Aorta (tissue), 5 donors: ENCODE results near the gene ERC1. TPM values are rescaled to one million over a fixed set of nuclear protein-coding genes. Genes with fewer than 3 reads are reported as not detected.
A peak's percentile ranks its signal among the peaks of the same experiment; 100 is the strongest.

Experiments
- ATAC-seq: fragments of 200-7000 bp; cut with Tn5 transposase; one replicate; pipeline ENCODE4 v1.9.1; 2022; ENCODE audit warnings: moderate library complexity; ENCODE audit not compliant: low FRiP score
- DNase-seq, 2 donors: peaks; one replicate each; pipeline ENCODE4 v3.0.0-alpha.2; 2020
- H3K27ac ChIP-seq, 2 donors: one replicate each; pipeline ENCODE4 v1.5.1; 2013; ENCODE audit warnings: low read length in 2 of 2, mild to moderate bottlenecking in 2 of 2, moderate library complexity in 2 of 2, control low read depth in 1 of 2, inconsistent platforms in 1 of 2, low read depth in 1 of 2
- H3K27me3 ChIP-seq, 2 donors: one replicate each; pipeline ENCODE4 v1.6.1; 2013; ENCODE audit warnings: control low read depth in 1 of 2, low read length in 1 of 2, mild to moderate bottlenecking in 1 of 2, moderate library complexity in 1 of 2; ENCODE audit not compliant: insufficient read depth in 2 of 2, control insufficient read depth in 1 of 2
- H3K36me3 ChIP-seq, 2 donors: one replicate each; pipeline ENCODE4 v1.6.1; 2013; ENCODE audit warnings: control low read depth in 1 of 2, low read length in 1 of 2, mild to moderate bottlenecking in 1 of 2; ENCODE audit not compliant: insufficient read depth in 2 of 2, control insufficient read depth in 1 of 2
- H3K4me1 ChIP-seq, 2 donors: one replicate each; pipeline ENCODE4 v1.6.1; 2013; ENCODE audit warnings: low read length in 2 of 2, control low read depth in 1 of 2, mild to moderate bottlenecking in 1 of 2, moderate library complexity in 1 of 2; ENCODE audit not compliant: insufficient read depth in 2 of 2, control insufficient read depth in 1 of 2
- H3K4me3 ChIP-seq, 2 donors: one replicate each; pipeline ENCODE4 v1.5.1; 2013; ENCODE audit warnings: low read length in 2 of 2, control low read depth in 1 of 2, mild to moderate bottlenecking in 1 of 2
- H3K9me3 ChIP-seq: one replicate; pipeline ENCODE4 v1.6.1; 2013; ENCODE audit warnings: mild to moderate bottlenecking, low read length; ENCODE audit not compliant: control insufficient read depth
- WGBS, 2 donors: extraction: QIAGEN DNeasy Blood & Tissue Kit; methylation state at CpG; one replicate each; pipeline ENCODE4 v1.1.7; 2013; 5-methylcytosine and 5-hydroxymethylcytosine counted together
- intact Hi-C, 2 donors: fragments of 100-400 bp; cut with DNase I; formaldehyde crosslinking; loops; one replicate each; pipeline versions ENCODE4 v1.14.2 to v1.15.0; 2022
- polyA plus RNA-seq, 2 donors: library from polyadenylated mRNA; stranded (reverse); fragments of 200-250 nt; gene quantifications; one replicate each; pipeline ENCODE4 v1.2.3, GENCODE V29; 2013
- total RNA-seq, 2 donors: library from RNA; stranded (reverse); fragmentation: NEBNext Ultra II Directional; extraction: Animal tissue kit (Norgen Biotek cat#: 25700); gene quantifications; one replicate each; pipeline ENCODE4 v1.2.1, GENCODE V29; 2021
- donor health status: healthy with polysubstance abuse.
- donor health status: Bipolar disorder and iron deficiency.
- donor health status: DM: no; HTN: no; CAD: no.
- donor health status: DM: no; HTN: no; CAD: no.
- donor health status: DM: yes; HTN: yes; CAD: no.

Gene ERC1
- total and polyA plus RNA-seq, 4 donors, result 8.1 to 99.8 (median 45.3) TPM

DNA sequence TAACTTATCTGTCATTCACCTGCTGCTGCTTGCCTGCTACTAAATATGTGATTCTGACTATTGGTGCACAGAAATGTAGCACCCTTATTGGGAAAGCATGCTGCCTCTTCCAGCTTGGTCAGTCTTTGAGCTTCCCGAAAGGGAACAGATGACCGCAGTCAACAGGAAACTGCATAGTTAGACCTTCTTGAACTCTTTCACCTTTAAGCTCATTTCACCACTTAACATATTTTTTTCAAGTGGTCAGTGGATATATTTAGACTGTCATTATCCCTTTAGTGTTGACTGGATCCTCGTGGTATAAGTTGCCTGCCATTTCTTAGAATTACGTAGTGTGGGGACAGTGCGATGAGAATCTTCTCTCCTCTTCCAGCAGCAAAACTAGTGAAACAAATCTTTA is 378.4 kb downstream of the ERC1 start:
- 92 to 93% methylated on average over 5 of the region's 5 CpGs for WGBS, 2 donors
- no peak for ATAC-seq
- Histone ChIP-seq H3K27ac (no peak overlapping the region), H3K4me3 (no peak overlapping the region), H3K27me3 (no peaks in the 10 kb centered on the region), H3K4me1 (no peaks in the 10 kb centered on the region), H3K9me3 (no peaks in the 10 kb centered on the region), H3K36me3 (peaks cover 0 to under 1% of the 10 kb centered on the region in 2 donors)
- intact Hi-C loops, result no loop called here
- DNase-seq, result no peak

DNA sequence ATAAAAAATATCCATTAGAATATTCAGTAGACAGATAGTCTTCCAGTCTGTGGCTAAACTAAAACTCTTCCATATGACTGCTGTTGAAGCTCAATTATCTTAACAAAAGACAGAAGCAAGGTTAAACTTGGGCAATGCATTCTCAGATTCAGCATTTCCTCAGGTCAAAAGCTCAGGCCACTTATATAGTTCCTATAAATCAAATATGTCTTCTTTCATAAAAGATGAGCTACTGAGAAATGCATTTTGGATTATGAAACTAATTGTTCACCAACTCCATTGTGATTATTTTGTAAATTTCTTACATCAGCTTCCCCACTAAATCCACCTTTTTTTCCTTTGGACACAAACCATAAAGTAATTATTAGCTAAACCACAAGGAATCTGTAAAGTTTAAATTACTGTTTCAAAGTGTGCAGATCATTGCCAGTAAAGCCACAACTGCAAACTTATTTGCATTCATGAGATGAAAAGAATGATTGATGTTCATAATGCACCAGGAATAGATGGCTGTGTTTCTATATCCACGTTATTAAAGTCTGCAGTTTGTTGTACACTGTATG is 379.0 kb downstream of the ERC1 start:
- ATAC-seq (no peak), DNase-seq (no peak)
- Histone ChIP-seq H3K36me3 (no peaks in the 10 kb centered on the region), H3K4me1 (no peaks in the 10 kb centered on the region), H3K9me3 (no peaks in the 10 kb centered on the region), H3K27me3 (no peaks in the 10 kb centered on the region), H3K4me3 (no peak overlapping the region), H3K27ac (no peak overlapping the region)
- WGBS, 2 donors, result 89 to 90% methylated on average over 1 of the region's 1 CpG
- intact Hi-C loops, result no loop called here

DNA sequence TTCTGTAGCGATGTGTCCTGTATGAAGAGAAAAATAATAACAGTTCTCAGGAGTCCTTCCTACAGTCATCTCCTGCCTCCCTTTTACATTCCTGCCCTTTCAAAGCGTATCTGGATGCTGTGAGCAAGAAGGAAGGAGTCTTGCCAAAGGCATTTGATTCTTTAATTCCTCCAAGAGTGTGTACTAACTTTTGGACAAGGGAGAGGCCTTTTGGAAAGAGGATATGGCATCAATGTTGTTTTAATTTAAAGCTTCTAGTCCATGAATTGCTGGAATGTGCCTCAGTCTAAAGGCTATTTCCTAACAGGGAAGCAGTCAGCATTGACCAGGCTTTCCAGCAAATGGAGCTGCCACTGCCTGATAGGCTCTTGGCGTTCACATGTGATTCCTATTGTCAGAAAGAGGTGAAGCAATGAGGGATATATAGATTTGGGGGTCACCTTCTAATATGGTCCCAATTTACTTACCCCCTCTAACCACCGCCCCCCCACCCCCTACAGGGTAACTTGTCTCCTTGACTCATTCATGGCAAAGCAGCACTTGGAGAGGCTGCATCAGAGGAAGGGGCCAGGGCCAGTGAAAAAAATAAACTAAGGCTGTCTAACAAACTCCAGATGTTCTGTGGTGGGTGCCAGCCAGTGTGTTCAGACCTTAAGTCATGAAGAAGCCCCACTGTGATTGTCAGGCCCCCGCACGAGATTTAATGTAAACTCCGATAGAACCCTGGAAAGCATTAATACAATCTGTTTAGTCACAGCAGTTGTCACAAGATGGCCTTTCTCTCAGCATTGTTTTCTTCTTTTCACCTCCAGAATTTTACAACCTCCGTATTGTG is 383.1 kb downstream of the ERC1 start:
- DNase-seq (no peak), ATAC-seq (peak; percentile 62)
- Histone ChIP-seq H3K27ac (no peak overlapping the region), H3K4me3 (no peak overlapping the region), H3K4me1 (no peaks in the 10 kb centered on the region), H3K36me3 (no peaks in the 10 kb centered on the region), H3K27me3 (no peaks in the 10 kb centered on the region), H3K9me3 (no peaks in the 10 kb centered on the region)
- WGBS, 2 donors, result 65 to 68% methylated on average over 8 of the region's 8 CpGs
- intact Hi-C loops, result no loop called here

DNA sequence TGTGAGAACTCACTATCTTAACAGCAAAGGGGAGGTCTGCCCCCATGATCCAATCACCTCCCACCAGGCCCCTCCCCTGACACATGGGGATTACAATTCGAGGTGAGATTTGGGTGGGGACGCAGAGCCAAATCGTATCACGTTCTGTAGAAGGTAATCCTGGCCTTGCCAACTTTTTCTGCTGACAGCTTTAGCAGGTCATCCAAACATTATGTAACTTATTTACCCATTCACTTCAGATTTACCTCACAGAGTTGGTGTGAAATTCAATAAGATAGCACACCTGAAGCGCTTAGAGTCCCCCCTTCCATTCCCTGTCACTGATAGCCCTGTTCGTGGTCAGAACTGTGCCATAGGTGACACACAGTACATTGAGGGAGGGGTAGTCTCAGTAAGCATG is 384.3 kb downstream of the ERC1 start:
- Histone ChIP-seq H3K9me3 (no peaks in the 10 kb centered on the region), H3K27me3 (no peaks in the 10 kb centered on the region), H3K4me3 (no peak overlapping the region), H3K4me1 (no peaks in the 10 kb centered on the region), H3K36me3 (no peaks in the 10 kb centered on the region), H3K27ac (no peak overlapping the region)
- WGBS, 2 donors, result 93 to 96% methylated on average over 6 of the region's 6 CpGs
- intact Hi-C loops, result no loop called here
- DNase-seq (no peak), ATAC-seq (no peak)

DNA sequence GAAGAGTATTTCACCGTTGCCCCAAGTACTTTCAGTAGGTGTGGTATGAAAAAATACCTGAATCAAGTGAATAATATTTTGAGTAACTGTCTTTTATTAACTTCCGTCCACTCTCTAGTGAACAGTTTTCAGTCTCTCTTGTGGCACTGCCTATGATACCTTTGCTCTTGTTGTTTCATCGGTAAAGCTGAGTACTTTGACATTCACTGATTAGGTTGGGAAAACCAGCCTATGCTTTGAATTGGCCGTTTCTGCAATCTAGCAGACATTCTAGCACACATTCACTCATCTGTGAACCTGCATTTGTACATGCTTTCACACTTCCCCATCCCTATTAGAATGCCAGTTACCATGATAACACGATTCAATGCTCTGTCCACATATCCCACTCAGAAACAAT is 386.1 kb downstream of the ERC1 start:
- Histone ChIP-seq H3K27me3 (no peaks in the 10 kb centered on the region), H3K36me3 (no peaks in the 10 kb centered on the region), H3K27ac (no peak overlapping the region), H3K9me3 (no peaks in the 10 kb centered on the region), H3K4me3 (no peak overlapping the region), H3K4me1 (no peaks in the 10 kb centered on the region)
- 93 to 94% methylated on average over 5 of the region's 5 CpGs for WGBS, 2 donors
- ATAC-seq, result no peak
- intact Hi-C loops, result no loop called here
- DNase-seq, result no peak

DNA sequence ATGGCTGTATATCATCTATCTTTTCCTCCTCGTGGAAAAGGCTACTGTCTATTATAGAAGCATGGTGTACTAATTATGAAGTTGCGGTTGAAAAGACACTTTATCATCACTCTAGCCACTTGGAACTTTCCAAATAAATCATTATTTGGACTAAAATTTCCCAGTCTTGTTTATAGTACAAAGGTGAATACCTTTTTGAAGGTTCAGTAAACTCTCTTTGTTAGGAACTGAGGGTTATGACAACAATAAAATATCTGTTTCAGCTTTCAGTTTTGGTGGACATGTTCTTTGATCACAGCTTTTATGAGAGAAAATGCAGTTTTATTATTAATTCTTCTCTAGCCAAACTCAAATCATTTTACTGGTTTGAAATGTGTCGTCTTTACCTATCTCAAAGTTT is 386.7 kb downstream of the ERC1 start:
- H3K4me3 ChIP-seq, result no peak overlapping the region
- H3K9me3 ChIP-seq, result no peaks in the 10 kb centered on the region
- no peaks in the 10 kb centered on the region for H3K4me1 ChIP-seq
- H3K36me3 ChIP-seq, result no peaks in the 10 kb centered on the region
- WGBS, 2 donors, result 86 to 87% methylated on average over 3 of the region's 3 CpGs
- ATAC-seq (no peak), DNase-seq (no peak)
- intact Hi-C loops, result no loop called here
- no peak overlapping the region for H3K27ac ChIP-seq
- H3K27me3 ChIP-seq, result no peaks in the 10 kb centered on the region

DNA sequence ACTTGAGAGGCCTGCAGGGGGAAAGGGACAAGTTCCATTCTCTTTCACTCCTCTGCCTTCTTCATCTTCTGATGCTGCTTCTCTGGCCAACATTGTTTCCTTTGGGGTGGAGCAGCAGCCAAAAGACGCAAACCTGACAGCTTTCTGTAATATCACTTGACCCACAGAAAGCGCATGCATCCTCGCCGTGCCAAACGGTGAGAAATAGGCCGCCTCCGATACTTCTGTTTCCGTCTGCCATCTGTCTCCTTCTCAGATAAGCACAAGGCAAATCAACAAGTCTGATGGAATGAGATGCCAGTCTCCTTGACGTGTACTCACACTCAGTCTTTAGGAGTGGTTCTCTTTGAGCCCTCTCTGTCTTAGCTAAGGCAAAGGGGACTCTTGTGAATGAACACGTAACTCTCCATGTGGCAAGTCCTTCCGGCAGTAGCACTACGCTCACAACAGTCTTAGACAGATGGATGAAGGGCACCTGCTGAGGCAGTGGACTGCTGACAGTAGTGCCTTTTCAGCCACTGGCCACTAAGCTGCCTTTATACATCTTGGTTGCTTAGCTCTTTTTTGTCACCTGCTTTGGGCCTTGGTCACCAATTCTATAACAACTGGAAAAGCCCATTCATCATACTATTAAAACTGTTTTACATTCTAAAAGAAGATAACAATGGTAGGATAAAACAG is 389.3 kb downstream of the ERC1 start:
- no peaks in the 10 kb centered on the region for H3K27me3 ChIP-seq
- no peak overlapping the region for H3K4me3 ChIP-seq
- WGBS, 2 donors, result 86 to 87% methylated on average over 12 of the region's 12 CpGs
- no peak overlapping the region for H3K27ac ChIP-seq
- ATAC-seq (no peak), DNase-seq (no peak)
- intact Hi-C loops, result no loop called here
- H3K4me1 ChIP-seq, result no peaks in the 10 kb centered on the region
- H3K36me3 ChIP-seq, result no peaks in the 10 kb centered on the region
- H3K9me3 ChIP-seq, result no peaks in the 10 kb centered on the region

DNA sequence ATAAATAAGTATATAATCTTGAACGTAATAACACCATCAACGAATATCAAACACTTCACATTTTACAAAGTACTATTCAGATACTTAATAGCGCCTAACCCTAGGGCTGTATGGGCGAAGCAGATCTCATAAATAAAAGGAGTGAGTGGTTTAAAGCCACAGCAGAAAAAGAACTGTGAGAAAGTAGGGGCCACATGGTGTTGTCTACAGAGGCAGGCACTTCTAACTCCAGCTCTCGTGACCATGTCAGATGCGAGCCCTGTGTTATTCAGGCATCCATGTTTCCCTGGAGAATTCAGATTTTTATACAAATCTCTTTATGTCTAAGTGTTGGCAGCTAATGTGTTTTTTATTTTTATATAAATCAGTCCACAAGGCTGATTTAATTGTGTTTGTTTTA is 391.1 kb downstream of the ERC1 start:
- intact Hi-C loops, result no loop called here
- Histone ChIP-seq H3K9me3 (no peaks in the 10 kb centered on the region), H3K36me3 (no peaks in the 10 kb centered on the region), H3K4me1 (no peaks in the 10 kb centered on the region), H3K27ac (no peak overlapping the region), H3K27me3 (no peaks in the 10 kb centered on the region), H3K4me3 (no peak overlapping the region)
- DNase-seq (no peak), ATAC-seq (no peak)
- WGBS, 2 donors, result 81 to 95% methylated on average over 6 of the region's 6 CpGs

DNA sequence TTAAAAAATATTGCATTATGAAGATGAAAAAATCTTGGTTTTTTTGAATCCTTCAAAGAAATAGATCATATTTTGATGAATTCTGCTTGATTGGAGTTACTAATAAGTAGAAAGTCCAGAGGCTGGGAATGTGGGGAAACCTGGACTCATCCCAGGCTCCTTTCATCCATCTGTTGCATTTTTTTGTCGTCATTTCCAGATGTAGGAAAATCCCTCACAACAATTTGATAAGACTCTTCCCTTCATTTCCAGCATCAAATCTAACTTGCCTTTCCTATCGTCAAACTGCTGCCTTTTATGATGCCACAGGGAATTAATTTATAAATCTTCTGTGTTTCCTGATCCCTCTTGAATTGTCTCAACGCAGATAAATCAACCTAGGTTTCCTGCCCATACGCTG is 391.8 kb downstream of the ERC1 start:
- Histone ChIP-seq H3K36me3 (no peaks in the 10 kb centered on the region), H3K9me3 (no peaks in the 10 kb centered on the region), H3K4me1 (no peaks in the 10 kb centered on the region), H3K27me3 (no peaks in the 10 kb centered on the region), H3K27ac (no peak overlapping the region), H3K4me3 (no peak overlapping the region)
- DNase-seq (no peak), ATAC-seq (no peak)
- WGBS, 2 donors, result 61 to 70% methylated on average over 4 of the region's 4 CpGs
- intact Hi-C loops, result no loop called here
